ENCODE data around the gene SLIT3. TPM values are rescaled to one million over a fixed set of nuclear protein-coding genes. Genes with fewer than 3 reads are reported as not detected.

Gene SLIT3
- total RNA-seq, 1 experiment from 2014 or later: not detected

DNA sequence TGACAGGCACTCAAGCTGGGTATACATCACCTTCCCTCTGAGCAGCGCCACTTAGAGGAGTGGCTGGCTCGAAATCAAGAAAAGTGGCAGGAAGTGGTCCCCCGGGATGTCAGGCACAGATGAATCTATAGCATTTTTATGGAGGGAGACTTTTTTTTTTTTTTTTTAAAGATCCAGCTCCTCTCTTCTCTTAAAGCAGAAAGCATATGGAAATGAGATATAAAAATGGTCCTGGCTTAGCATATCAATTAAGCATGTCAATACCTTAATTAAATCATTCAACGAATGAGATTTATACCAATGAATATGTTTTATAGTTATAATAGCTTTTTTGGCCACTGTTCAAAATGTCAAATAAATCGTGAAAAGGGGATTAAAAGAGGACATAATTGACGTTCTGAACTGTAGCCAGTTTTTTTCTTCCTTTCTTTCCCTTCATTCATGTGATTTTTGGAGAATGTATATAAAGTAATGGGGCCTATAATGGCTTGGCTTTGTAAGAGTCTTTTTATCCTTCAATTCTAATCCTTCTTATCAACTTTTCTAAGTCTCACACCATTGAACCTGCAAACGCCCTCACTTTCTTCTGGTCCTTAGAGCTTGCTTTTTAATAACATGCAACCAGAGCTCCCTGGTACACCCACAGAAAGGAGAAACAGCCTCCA is 402.6 kb downstream of the SLIT3 start:
- Histone ChIP-seq H3K9me3 (ENCODE audit: insufficient read depth, low read depth) (no peaks in the 10 kb centered on the region), H2AFZ (no peak overlapping the region), H3K27me3 (ENCODE audit: insufficient read depth, low read depth) (peaks cover 60% of the 10 kb centered on the region), H3K4me2 (no peak overlapping the region), H3K79me2 (ENCODE audit: low read depth) (no peaks in the 10 kb centered on the region), H3K9me2 (ENCODE audit: insufficient read depth) (no peaks in the 10 kb centered on the region; the same call in 1 of the 2 replicates), H3K36me3 (ENCODE audit: low read depth) (no peaks in the 10 kb centered on the region), H3K27ac (no peak overlapping the region), H3K4me1 (replicated peaks; ENCODE audit: insufficient read depth) (no peaks in the 10 kb centered on the region), H3K4me3 (no peak overlapping the region), H3F3A (ENCODE audit: insufficient read depth, low read depth) (no peaks in the 10 kb centered on the region), H4K20me1 (ENCODE audit: insufficient read depth) (no peaks in the 10 kb centered on the region)
- intact Hi-C loops (cut with micrococcal nuclease; ENCODE audit: unreplicated experiment): no loop called here
- CTCF ChIA-PET: no interaction called here
- BruUV-seq (replicated peaks): no TSS peak
- POLR2A ChIA-PET (ENCODE audit: unreplicated experiment): no interaction called here
- no peak for DNase-seq
- TF ChIP-seq, protein P1, sequence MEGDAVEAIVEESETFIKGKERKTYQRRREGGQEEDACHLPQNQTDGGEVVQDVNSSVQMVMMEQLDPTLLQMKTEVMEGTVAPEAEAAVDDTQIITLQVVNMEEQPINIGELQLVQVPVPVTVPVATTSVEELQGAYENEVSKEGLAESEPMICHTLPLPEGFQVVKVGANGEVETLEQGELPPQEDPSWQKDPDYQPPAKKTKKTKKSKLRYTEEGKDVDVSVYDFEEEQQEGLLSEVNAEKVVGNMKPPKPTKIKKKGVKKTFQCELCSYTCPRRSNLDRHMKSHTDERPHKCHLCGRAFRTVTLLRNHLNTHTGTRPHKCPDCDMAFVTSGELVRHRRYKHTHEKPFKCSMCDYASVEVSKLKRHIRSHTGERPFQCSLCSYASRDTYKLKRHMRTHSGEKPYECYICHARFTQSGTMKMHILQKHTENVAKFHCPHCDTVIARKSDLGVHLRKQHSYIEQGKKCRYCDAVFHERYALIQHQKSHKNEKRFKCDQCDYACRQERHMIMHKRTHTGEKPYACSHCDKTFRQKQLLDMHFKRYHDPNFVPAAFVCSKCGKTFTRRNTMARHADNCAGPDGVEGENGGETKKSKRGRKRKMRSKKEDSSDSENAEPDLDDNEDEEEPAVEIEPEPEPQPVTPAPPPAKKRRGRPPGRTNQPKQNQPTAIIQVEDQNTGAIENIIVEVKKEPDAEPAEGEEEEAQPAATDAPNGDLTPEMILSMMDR (conservative IDR thresholded peaks at IDR 0.05): no peak
- no peak for TF ChIP-seq EZH2 (IDR thresholded peaks at IDR 0.05; ENCODE audit: low read depth)

DNA sequence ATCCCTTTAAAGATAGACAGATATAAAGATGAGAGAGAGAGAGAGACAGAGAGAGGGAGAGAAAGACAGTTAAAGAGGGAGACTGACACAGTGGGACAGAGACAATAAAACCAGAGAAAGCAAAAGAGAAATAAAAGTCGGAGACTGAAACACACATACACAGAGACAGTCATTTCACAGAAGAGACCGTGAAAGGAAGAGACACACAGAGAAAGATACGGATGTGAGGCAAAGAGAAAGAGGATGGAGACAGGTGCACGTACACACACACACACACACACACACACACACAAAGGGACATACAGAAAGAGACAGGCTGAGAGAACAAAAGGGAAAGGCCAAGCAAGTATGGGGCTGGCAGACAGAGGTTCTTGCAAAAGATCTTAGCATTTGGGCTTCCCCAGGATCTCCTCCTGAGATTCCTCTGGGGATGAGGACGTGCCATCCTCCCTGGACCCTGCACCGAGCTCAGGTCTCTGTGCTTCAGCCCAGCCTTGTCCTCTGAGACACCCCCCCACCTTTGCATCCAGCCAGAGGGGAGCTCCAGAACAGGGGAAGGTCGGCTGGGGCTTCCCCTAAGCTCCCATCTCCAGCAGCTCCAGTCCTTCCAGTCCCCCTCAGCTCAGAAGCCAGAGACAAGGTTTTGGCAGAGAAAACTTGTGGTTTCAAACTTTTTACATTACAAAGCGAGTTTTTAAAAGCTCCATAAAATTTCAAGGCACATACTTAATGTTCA is 403.4 kb downstream of the SLIT3 start:
- H3K27ac ChIP-seq: no peak overlapping the region
- TF ChIP-seq, protein P1 (conservative IDR thresholded peaks at IDR 0.05): no peak
- no peak for TF ChIP-seq EZH2 (IDR thresholded peaks at IDR 0.05; ENCODE audit: low read depth)
- H3K9me2 ChIP-seq (ENCODE audit: insufficient read depth): no peaks in the 10 kb centered on the region; the same call in 1 of the 2 replicates
- peaks cover 61% of the 10 kb centered on the region for H3K27me3 ChIP-seq (ENCODE audit: insufficient read depth, low read depth)
- H3F3A ChIP-seq (ENCODE audit: insufficient read depth, low read depth): no peaks in the 10 kb centered on the region
- no peaks in the 10 kb centered on the region for H3K4me1 ChIP-seq (replicated peaks; ENCODE audit: insufficient read depth)
- no peak overlapping the region for H2AFZ ChIP-seq
- H4K20me1 ChIP-seq (ENCODE audit: insufficient read depth): no peaks in the 10 kb centered on the region
- no TSS peak for BruUV-seq (replicated peaks)
- H3K36me3 ChIP-seq (ENCODE audit: low read depth): no peaks in the 10 kb centered on the region
- H3K4me3 ChIP-seq: no peak overlapping the region
- CTCF ChIA-PET: no interaction called here
- no peak overlapping the region for H3K4me2 ChIP-seq
- POLR2A ChIA-PET (ENCODE audit: unreplicated experiment): no interaction called here
- DNase-seq: no peak
- intact Hi-C loops (cut with micrococcal nuclease; ENCODE audit: unreplicated experiment): no loop called here
- no peaks in the 10 kb centered on the region for H3K9me3 ChIP-seq (ENCODE audit: insufficient read depth, low read depth)
- no peaks in the 10 kb centered on the region for H3K79me2 ChIP-seq (ENCODE audit: low read depth)

DNA sequence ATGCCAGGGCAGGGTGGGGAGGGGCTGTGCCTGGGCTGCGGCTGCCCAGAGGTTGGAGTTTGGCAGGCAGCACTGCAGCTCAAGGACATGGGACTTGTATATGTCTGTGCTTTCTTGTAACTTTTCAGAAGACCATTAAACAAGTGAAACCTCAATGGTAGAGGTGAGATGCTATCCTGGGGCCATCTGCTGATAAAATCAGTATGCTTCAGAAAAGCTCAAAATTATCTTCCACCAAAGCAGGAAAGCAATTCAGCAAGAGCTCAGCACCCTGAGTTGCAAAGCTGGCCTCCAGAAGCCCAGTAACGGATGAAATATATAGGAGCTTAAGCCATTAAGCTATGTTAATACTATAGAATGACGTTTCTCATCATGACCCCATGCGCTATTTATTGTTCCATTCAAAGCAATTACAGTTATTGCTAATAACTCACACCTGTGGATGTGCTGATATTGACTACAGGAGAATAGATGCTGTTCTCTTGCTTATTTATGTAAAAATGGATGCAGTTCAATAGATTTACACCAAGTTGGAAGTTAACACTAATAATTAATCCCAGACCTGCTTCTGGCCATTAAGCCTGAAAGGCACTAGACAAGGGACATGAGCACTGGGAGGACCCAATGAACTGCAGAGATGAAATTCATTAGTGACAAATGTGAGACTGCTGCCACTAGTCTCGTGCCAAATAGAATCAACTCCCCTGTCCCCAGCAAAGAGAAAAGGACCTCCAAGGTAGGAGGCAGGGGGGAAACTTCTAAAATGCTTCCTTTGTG is 405.5 kb downstream of the SLIT3 start:
- peaks cover 74% of the 10 kb centered on the region for H3K27me3 ChIP-seq (ENCODE audit: insufficient read depth, low read depth)
- DNase-seq: no peak
- TF ChIP-seq, protein P1 (conservative IDR thresholded peaks at IDR 0.05): no peak

More for the DNA sequence above, 405.5 kb downstream of the SLIT3 start:
- Histone ChIP-seq H3K36me3 (ENCODE audit: low read depth) (no peaks in the 10 kb centered on the region), H3K79me2 (ENCODE audit: low read depth) (no peaks in the 10 kb centered on the region), H3K4me1 (replicated peaks; ENCODE audit: insufficient read depth) (no peaks in the 10 kb centered on the region), H3K4me2 (no peak overlapping the region), H3F3A (ENCODE audit: insufficient read depth, low read depth) (no peaks in the 10 kb centered on the region), H2AFZ (no peak overlapping the region), H3K4me3 (no peak overlapping the region), H3K9me3 (ENCODE audit: insufficient read depth, low read depth) (no peaks in the 10 kb centered on the region), H3K9me2 (ENCODE audit: insufficient read depth) (no peaks in the 10 kb centered on the region), H4K20me1 (ENCODE audit: insufficient read depth) (no peaks in the 10 kb centered on the region), H3K27ac (no peak overlapping the region)
- intact Hi-C loops (cut with micrococcal nuclease; ENCODE audit: unreplicated experiment): no loop called here
- POLR2A ChIA-PET (ENCODE audit: unreplicated experiment): no interaction called here
- CTCF ChIA-PET: no interaction called here
- no TSS peak for BruUV-seq (replicated peaks)

Measured in PC-9 (cell line).